ENCODE data around the gene ZFHX2. TPM values are rescaled to one million over a fixed set of nuclear protein-coding genes. Genes with fewer than 3 reads are reported as not detected.

Gene ZFHX2
- total and polyA plus RNA-seq, 2 of the 13 experiments (the other 11 are each of a cell fraction or from before 2014, with no cell fraction given): 0.17 to 0.44 TPM

DNA sequence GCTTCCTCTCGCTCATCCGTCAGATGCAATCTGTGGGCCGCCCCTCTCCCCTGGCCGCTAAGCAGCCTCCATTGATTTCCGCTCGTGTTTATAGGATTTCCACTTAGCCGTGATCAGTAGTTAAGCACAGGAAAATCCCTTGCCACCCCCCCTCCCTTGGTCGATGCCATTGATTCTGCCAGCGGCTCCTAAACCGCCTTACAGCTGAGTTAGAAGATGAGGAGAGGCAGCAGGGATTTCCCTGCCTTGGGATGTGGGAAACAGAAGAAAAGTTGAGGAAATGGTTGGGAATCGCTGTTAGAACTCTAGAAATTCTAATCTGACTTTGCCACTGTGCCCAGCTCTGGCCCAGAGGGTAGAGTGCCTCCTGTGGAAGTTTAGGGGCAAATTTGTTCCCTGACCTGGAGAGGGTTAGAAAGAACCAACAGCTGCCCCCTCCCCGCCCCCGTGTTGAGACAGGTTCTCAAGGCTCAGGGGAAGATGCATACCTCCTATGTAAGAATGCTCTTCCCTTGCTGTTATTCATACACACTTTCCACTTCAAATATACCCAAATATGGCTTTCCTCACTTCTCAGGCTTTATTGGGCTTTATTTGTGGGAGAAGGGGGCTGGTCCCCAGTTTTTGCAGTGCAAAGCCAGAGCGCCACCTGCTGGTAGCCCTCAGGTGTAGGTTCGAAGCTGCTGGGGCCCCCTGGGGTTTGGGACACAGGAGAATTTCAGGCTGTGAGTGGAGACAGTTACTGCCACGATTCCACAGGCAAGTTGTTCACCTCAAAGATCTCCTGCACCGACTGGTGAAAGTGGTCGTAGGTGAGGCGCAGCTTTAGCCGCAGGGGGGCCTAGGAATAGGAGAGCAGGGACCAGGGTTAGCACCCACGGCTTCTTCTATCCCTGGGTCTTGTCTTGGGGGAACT lies 7.7 kb upstream of the ZFHX2 start (continued):
- TF ChIP-seq ZNF710 (CRISPR knock-in tag; IDR thresholded peaks at IDR 0.05; ENCODE audit: borderline replicate concordance): 0 out of 2 replicates have a peak, but pooled peaks have one; percentile 52
- no peak; the same call in 1 of the 2 replicates for TF ChIP-seq CBFB (CRISPR knock-in tag; IDR thresholded peaks at IDR 0.05)
- TF ChIP-seq, protein P1, sequence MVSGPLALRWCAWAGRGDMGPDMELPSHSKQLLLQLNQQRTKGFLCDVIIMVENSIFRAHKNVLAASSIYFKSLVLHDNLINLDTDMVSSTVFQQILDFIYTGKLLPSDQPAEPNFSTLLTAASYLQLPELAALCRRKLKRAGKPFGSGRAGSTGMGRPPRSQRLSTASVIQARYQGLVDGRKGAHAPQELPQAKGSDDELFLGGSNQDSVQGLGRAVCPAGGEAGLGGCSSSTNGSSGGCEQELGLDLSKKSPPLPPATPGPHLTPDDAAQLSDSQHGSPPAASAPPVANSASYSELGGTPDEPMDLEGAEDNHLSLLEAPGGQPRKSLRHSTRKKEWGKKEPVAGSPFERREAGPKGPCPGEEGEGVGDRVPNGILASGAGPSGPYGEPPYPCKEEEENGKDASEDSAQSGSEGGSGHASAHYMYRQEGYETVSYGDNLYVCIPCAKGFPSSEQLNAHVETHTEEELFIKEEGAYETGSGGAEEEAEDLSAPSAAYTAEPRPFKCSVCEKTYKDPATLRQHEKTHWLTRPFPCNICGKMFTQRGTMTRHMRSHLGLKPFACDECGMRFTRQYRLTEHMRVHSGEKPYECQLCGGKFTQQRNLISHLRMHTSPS (CRISPR knock-in tag; IDR thresholded peaks at IDR 0.05; ENCODE audit: low read depth): no peak
- TF ChIP-seq YEATS4 (CRISPR knock-in tag; IDR thresholded peaks at IDR 0.05; ENCODE audit: borderline replicate concordance): 0 out of 2 replicates have a peak, but pooled peaks have one; percentile 28
- TF ChIP-seq ETV6 (CRISPR knock-in tag; conservative IDR thresholded peaks at IDR 0.05): peak; percentile 26; the same call in 1 of the 2 replicates
- TF ChIP-seq TBP (CRISPR knock-in tag; IDR thresholded peaks at IDR 0.05): 0 out of 2 replicates have a peak, but pooled peaks have one; percentile 18
- TF ChIP-seq MZF1 (CRISPR knock-in tag; IDR thresholded peaks at IDR 0.05; ENCODE audit: borderline replicate concordance): no peak
- TF ChIP-seq, protein P2, sequence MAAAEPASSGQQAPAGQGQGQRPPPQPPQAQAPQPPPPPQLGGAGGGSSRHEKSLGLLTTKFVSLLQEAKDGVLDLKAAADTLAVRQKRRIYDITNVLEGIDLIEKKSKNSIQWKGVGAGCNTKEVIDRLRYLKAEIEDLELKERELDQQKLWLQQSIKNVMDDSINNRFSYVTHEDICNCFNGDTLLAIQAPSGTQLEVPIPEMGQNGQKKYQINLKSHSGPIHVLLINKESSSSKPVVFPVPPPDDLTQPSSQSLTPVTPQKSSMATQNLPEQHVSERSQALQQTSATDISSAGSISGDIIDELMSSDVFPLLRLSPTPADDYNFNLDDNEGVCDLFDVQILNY (CRISPR knock-in tag; conservative IDR thresholded peaks at IDR 0.05): no peak
- peak; percentile 21 for TF ChIP-seq ELF3 (CRISPR knock-in tag; IDR thresholded peaks at IDR 0.05)
- TF ChIP-seq, protein P3, sequence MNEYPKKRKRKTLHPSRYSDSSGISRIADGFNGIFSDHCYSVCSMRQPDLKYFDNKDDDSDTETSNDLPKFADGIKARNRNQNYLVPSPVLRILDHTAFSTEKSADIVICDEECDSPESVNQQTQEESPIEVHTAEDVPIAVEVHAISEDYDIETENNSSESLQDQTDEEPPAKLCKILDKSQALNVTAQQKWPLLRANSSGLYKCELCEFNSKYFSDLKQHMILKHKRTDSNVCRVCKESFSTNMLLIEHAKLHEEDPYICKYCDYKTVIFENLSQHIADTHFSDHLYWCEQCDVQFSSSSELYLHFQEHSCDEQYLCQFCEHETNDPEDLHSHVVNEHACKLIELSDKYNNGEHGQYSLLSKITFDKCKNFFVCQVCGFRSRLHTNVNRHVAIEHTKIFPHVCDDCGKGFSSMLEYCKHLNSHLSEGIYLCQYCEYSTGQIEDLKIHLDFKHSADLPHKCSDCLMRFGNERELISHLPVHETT (CRISPR knock-in tag; conservative IDR thresholded peaks at IDR 0.05): no peak
- 0 out of 2 replicates have a peak, but pooled peaks have one; percentile 35 for TF ChIP-seq ZMYM4 (CRISPR knock-in tag; IDR thresholded peaks at IDR 0.05)
- TF ChIP-seq, protein P4, sequence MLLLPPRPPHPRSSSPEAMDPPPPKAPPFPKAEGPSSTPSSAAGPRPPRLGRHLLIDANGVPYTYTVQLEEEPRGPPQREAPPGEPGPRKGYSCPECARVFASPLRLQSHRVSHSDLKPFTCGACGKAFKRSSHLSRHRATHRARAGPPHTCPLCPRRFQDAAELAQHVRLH (CRISPR knock-in tag; IDR thresholded peaks at IDR 0.05; ENCODE audit: borderline replicate concordance, low read depth): peak; percentile 81; the same call in 1 of the 2 replicates
- TF ChIP-seq ZHX2 (IDR thresholded peaks at IDR 0.05; ENCODE audit: low read depth): no peak
- no peak for TF ChIP-seq ZHX2 (CRISPR knock-in tag; IDR thresholded peaks at IDR 0.05; ENCODE audit: borderline replicate concordance)
- TF ChIP-seq ZNF234 (CRISPR knock-in tag; conservative IDR thresholded peaks at IDR 0.05): no peak

All from HepG2 (cell line).